ENCODE measurements around the gene DFFB. TPM values are rescaled to one million over a fixed set of nuclear protein-coding genes. Genes with fewer than 3 reads are reported as not detected.

Gene DFFB
- total RNA-seq, 4 donors from 2014 or later, result 1.3 to 3.6 (median 3.1) TPM

- in situ Hi-C loops (cut with MboI; ENCODE audit: low sequenced_read_pairs in 4 of 4), result no loop called here
- ATAC-seq (no peak), DNase-seq (no peak)
- Histone ChIP-seq H3K36me3 (no peaks in the 10 kb centered on the region), H3K4me3 (no peak overlapping the region), H3K27ac (no peak overlapping the region), H3K9me3 (no peaks in the 10 kb centered on the region), H3K4me1 (no peaks in the 10 kb centered on the region), H3K27me3 (peaks cover 9 to 26% (median 10%) of the 10 kb centered on the region in 3 donors)
- no peak for TF ChIP-seq POLR2A (IDR thresholded peaks at IDR 0.05)
- TF ChIP-seq CTCF (IDR thresholded peaks at IDR 0.05 in 4 of 5, conservative IDR thresholded peaks at IDR 0.05 in 1 of 5), result no peak
- intact Hi-C loops (cut with DNase I; ENCODE audit: low total_unique reads), result no loop called here
Observed at GRCh38 chr1:3919706-3920105, 62.4 kb downstream of the DFFB start.

- DNase-seq (no peak), ATAC-seq (no peak)
- H3K4me3 ChIP-seq, result no peak overlapping the region
- intact Hi-C loops (cut with DNase I; ENCODE audit: low total_unique reads) (no loop called here), in situ Hi-C loops (cut with MboI; ENCODE audit: low sequenced_read_pairs in 4 of 4) (no loop called here)
- H3K27ac ChIP-seq, result no peak overlapping the region
- TF ChIP-seq POLR2A (IDR thresholded peaks at IDR 0.05), result no peak
- TF ChIP-seq CTCF (IDR thresholded peaks at IDR 0.05 in 4 of 5, conservative IDR thresholded peaks at IDR 0.05 in 1 of 5), result no peak
- H3K27me3 ChIP-seq, result peaks cover 19 to 39% (median 21%) of the 10 kb centered on the region in 3 donors
- H3K9me3 ChIP-seq, result no peaks in the 10 kb centered on the region
- no peaks in the 10 kb centered on the region for H3K36me3 ChIP-seq
- no peaks in the 10 kb centered on the region for H3K4me1 ChIP-seq
Observed at GRCh38 chr1:3921765-3922164, 64.5 kb downstream of the DFFB start.

GRCh38 chr1:3922201-3922725, 65.0 kb downstream of the DFFB start:
- H3K36me3 ChIP-seq, result no peaks in the 10 kb centered on the region

GRCh38 chr1:3922851-3923250, 65.6 kb downstream of the DFFB start:
- DNase-seq, result no peak
- no peak for TF ChIP-seq POLR2A (IDR thresholded peaks at IDR 0.05)
- TF ChIP-seq CTCF (IDR thresholded peaks at IDR 0.05 in 4 of 5, conservative IDR thresholded peaks at IDR 0.05 in 1 of 5), result no peak
- no peaks in the 10 kb centered on the region for H3K4me1 ChIP-seq
- no peak overlapping the region for H3K27ac ChIP-seq
- H3K27me3 ChIP-seq, result peaks cover 19 to 33% (median 21%) of the 10 kb centered on the region in 3 donors
- ATAC-seq, result no peak
- in situ Hi-C loops (cut with MboI; ENCODE audit: low sequenced_read_pairs in 4 of 4) (no loop called here), intact Hi-C loops (cut with DNase I; ENCODE audit: low total_unique reads) (no loop called here)
- H3K9me3 ChIP-seq, result no peaks in the 10 kb centered on the region
- no peaks in the 10 kb centered on the region for H3K36me3 ChIP-seq
- no peak overlapping the region for H3K4me3 ChIP-seq

More at GRCh38 chr1:3922201-3922725, 65.0 kb downstream of the DFFB start:
- in situ Hi-C loops (cut with MboI; ENCODE audit: low sequenced_read_pairs in 4 of 4), result no loop called here
- Histone ChIP-seq H3K9me3 (no peaks in the 10 kb centered on the region), H3K4me1 (no peaks in the 10 kb centered on the region), H3K4me3 (no peak overlapping the region), H3K27ac (no peak overlapping the region), H3K27me3 (peaks cover 19 to 39% (median 21%) of the 10 kb centered on the region in 3 donors)
- TF ChIP-seq POLR2A (IDR thresholded peaks at IDR 0.05) (no peak), CTCF (IDR thresholded peaks at IDR 0.05 in 4 of 5, conservative IDR thresholded peaks at IDR 0.05 in 1 of 5) (no peak)
- ATAC-seq (no peak), DNase-seq (no peak)
- intact Hi-C loops (cut with DNase I; ENCODE audit: low total_unique reads), result no loop called here
